ENCODE results near the gene CASK.

- TF ChIP-seq, protein P1, sequence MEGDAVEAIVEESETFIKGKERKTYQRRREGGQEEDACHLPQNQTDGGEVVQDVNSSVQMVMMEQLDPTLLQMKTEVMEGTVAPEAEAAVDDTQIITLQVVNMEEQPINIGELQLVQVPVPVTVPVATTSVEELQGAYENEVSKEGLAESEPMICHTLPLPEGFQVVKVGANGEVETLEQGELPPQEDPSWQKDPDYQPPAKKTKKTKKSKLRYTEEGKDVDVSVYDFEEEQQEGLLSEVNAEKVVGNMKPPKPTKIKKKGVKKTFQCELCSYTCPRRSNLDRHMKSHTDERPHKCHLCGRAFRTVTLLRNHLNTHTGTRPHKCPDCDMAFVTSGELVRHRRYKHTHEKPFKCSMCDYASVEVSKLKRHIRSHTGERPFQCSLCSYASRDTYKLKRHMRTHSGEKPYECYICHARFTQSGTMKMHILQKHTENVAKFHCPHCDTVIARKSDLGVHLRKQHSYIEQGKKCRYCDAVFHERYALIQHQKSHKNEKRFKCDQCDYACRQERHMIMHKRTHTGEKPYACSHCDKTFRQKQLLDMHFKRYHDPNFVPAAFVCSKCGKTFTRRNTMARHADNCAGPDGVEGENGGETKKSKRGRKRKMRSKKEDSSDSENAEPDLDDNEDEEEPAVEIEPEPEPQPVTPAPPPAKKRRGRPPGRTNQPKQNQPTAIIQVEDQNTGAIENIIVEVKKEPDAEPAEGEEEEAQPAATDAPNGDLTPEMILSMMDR (IDR thresholded peaks at IDR 0.05) = no peak
- TF ChIP-seq POLR2A (IDR thresholded peaks at IDR 0.05; ENCODE audit: low read depth) = no peak
Observed at GRCh38 chrX:41730081-41730480, 193.3 kb downstream of the CASK start.
